IPS-11a (cell line): ENCODE measurements around the gene GLI3.

ENCODE experiments used
- H3K4me3 ChIP-seq: one replicate; pipeline ENCODE4 v1.5.1; 2013; ENCODE audit warnings: low read depth, low read length, control low read depth

Gene GLI3

GRCh38 chr7:42145539-42145938 is 91.5 kb downstream of the GLI3 start:
- H3K4me3 ChIP-seq: no peak overlapping the region

DNA sequence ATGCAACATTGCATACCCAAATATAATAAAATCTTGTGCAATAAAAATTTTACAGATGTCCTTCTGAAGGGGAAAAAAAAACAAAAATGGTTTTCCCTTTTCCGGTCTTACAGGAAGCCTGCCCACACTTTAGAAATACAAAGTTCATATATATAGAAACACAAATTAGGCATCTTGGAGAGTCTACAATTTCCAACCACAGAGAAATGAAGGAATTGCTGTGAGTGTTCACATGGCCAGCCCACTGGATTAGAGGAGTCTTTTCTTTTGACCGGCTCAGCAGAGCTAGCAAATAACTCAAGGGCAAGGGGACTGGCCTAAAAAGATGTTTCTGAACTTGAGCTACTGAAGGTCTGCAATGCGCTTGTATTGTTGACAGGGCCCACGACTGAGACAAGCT is 92.4 kb downstream of the GLI3 start:
- H3K4me3 ChIP-seq: no peak overlapping the region

- no peak overlapping the region for H3K4me3 ChIP-seq
These were observed 93.1 kb downstream of the GLI3 start for GRCh38 chr7:42143711-42144600.

DNA sequence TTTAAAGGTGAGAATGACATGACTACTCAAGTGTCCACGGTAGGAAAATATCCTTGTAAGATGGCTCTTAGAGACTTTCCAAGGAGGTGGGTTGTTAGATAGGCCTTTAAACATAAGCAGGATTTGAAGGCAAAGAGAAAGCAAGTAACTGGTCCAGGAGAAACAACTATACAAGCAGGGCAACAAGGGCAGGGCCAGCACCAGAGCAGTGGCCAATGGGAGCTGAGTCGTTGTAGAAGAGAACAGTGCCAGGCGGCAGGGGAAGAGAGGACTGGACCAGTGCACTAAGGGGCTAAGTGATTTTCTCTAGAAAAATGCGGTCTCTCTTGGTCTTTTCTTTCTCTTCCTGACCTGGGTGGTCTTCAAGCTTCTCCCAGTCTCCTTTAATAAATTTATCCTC is 94.9 kb downstream of the GLI3 start:
- H3K4me3 ChIP-seq: no peak overlapping the region

DNA sequence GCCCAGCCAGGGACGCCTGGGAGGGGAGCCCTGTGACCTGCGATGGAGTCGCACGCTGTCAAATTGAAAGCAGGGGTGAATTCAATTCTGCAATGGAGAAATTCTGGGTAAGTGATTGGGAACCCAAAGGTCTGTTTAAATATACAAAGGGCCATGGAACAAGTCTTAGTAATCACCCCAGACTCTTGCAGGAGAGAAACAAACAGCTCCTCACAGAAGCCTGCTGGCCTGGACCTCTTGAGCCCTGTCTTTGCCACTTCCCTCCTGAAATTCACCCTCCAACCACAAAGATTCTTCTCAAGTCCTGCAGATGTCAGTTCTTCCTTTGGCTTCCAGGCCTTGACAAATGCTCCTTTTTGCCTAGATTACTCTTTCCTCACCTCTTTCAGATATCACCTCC is 97.3 kb downstream of the GLI3 start:
- no peak overlapping the region for H3K4me3 ChIP-seq

GRCh38 chr7:42138691-42139090 is 98.3 kb downstream of the GLI3 start:
- H3K4me3 ChIP-seq: no peak overlapping the region

DNA sequence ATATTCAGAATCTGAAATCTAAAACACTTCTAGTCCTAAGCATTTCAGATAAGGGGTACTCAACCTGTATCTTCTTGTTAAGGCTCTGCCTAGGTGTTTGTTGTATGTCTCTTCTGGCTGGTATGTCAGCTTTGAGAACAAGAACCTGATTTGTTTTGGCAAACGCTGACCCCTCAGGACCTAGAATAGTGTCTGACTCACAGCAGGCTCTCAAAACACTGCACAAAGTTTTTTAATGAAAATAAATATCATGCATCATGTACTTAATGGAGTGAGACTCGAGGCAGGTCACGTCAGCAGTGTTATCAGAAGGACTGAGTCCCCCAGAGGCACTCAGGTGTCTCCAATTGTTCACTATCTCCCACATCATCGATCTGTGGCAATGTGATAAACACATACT is 99.1 kb downstream of the GLI3 start:
- H3K4me3 ChIP-seq: no peak overlapping the region

GRCh38 chr7:42137431-42137830 is 99.6 kb downstream of the GLI3 start:
- no peak overlapping the region for H3K4me3 ChIP-seq

DNA sequence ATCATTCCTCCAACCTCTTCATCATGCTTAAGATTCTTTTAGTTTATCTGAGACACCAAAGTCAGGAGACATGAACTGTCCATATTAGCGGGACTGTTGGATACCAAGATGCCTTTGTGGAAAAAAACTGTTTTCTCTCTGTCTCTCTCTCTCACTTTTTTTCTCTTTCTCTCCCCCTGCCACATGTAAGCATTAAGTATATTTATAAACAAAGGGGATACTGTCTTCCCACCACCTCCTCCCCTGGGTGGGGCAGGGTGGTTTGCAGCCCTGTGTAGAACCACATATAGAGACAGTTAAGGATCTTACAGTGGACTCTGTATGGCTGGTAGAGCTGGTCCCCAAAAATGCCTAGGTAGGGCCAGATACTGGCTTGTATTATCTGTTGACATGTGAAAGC is 101.3 kb downstream of the GLI3 start:
- H3K4me3 ChIP-seq: no peak overlapping the region

DNA sequence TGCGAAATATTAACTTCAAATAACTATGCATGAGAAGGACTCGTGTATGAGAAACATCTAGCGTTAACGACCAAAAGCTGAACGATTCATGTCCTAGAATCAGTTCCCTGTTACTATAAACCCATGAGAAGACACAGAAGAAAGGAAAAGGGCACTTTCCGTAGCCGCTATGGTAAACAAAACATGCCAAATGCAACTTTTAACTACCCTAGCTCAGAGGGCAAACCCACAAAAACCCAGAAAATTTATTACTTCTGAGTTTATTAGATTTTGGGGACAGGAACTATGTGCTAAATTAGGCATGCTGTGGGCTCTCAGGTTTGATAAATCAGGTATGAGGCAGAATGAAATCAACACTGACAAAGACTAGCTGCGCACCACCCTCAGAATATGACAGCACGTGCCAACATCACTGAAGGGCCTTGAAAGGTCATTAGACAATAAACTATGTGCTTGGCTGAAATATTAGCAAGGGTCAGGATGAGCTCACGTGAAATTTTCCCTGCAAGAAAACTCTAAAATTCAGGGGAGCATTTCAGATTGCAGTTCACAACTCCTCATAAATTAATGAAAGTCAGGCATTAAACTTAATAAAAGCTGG is 102.6 kb downstream of the GLI3 start:
- H3K4me3 ChIP-seq: no peak overlapping the region

GRCh38 chr7:42133321-42133720 is 103.7 kb downstream of the GLI3 start:
- H3K4me3 ChIP-seq: no peak overlapping the region

DNA sequence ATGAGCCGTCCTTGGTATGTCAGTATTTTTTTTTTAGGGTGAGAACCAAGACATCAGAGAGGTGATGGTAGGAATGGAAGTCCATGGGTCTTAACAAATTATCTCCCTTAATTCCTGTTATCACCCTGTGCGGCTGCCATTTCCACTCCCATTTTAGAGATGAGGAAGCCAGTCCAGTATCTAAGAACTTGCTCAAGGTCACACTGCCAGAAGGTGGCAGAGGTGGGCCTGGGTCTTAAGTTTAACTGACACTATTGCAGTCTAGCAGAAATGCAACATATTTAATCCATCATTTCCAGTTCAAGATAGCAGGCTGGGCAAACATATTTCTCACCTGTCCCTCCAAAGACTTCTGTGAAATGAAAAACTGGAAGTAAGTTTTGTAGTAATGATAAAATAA is 108.3 kb downstream of the GLI3 start:
- H3K4me3 ChIP-seq: no peak overlapping the region

- no peak overlapping the region for H3K4me3 ChIP-seq
These were observed 109.8 kb downstream of the GLI3 start for GRCh38 chr7:42127232-42127622.

- H3K4me3 ChIP-seq: no peak overlapping the region
These were observed 110.4 kb downstream of the GLI3 start for GRCh38 chr7:42126475-42127231.

DNA sequence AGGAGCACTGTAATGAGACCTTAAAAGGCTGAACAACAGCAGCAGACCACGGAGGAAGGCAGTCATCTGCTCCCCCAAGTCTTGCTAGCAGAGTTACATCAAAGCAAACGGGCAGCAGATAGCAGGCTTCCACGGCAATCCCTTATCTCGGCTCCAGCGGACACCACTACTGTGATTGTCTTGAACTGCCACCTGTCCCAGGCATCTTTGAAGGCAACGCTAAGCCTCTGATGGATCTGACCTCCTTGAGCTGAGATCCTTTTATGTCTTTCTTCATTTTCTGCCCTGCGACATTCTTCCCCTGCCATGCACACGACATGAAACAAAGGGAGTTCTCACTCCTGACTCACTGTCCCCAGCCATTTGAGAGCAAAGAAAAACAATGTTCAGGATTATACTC is 111.7 kb downstream of the GLI3 start:
- H3K4me3 ChIP-seq: no peak overlapping the region

GRCh38 chr7:42123716-42124115 is 113.3 kb downstream of the GLI3 start:
- H3K4me3 ChIP-seq: no peak overlapping the region

GRCh38 chr7:42120191-42120590 is 116.8 kb downstream of the GLI3 start:
- no peak overlapping the region for H3K4me3 ChIP-seq

DNA sequence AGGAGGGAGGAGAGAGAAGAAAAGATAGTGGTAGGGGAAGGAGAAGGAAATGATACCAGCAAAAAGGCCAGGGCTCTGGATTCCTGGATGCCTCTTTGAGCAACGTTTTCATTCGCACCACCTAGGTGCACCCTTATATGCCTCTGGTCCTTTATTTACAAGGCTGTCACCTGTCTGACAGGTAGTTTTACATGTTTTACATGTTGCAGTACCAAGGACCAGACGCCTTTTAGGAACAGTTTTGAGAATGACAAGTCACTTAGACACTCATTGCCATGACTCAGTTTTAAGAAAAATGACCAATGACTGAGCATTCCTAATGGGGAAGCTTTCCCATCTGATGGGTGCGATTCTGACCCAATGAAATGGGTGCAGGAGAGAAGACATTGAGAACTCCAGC is 119.8 kb downstream of the GLI3 start:
- H3K4me3 ChIP-seq: no peak overlapping the region

DNA sequence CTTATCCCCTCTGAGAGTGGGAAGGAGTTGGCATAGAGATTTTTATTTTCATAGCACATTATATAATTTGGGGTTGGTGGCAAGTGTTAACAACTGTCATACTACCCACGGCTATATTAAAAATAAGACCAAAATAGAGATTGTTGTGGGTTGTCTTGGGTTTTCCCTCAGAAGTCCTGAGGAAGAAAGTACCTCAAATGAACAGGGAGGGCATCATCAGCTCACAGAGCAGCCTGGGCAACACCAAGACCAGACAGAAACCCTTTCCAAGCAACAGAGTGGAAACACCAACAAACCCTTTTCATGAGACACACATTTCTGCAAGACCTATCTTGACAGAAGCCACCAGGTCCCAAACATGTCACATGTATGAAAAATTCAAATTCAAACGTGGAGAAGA is 121.2 kb downstream of the GLI3 start:
- no peak overlapping the region for H3K4me3 ChIP-seq

DNA sequence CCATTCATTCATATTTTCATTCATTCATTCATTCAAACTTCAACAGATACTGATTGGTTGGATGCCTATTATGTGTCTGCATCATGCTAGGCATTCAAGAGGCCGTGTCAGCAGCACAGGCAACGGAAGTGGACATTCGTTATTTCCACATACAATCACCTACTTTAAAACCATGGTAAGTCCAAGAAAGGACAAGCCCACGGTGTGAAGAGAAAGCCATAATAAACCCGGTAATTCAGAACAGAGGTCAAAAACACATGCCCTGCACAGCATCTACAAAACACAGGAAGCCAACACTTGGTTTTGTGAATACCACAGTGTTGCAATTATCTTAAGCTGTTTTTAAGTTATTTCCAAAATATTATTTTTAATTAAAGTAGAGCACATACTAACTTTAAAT is 126.7 kb downstream of the GLI3 start:
- H3K4me3 ChIP-seq: no peak overlapping the region

- no peak overlapping the region for H3K4me3 ChIP-seq
These were observed 128.0 kb downstream of the GLI3 start for GRCh38 chr7:42108803-42109528.
